GM12872 (cell line): ENCODE data around the gene CRYBB1.

ENCODE experiments used
- CTCF ChIP-seq: IDR thresholded peaks from 3 replicates; pipeline ENCODE4 v1.5.1; 2011; ENCODE audit warnings: low read depth, mild to moderate bottlenecking, low read length, moderate library complexity; ENCODE audit not compliant: insufficient read depth

Gene CRYBB1

GRCh38 chr22:26658671-26659478, 41.0 kb upstream of the CRYBB1 start:
- TF ChIP-seq CTCF: no peak

- TF ChIP-seq CTCF: no peak
These were observed 40.3 kb upstream of the CRYBB1 start for GRCh38 chr22:26658161-26658560.

- TF ChIP-seq CTCF: no peak
These were observed 39.3 kb upstream of the CRYBB1 start, which contains the start of gene MIAT for GRCh38 chr22:26656891-26657851. MIAT (plus strand) TSS chr22:26657588.

GRCh38 chr22:26651815-26652214, 34.0 kb upstream of the CRYBB1 start:
- no peak for TF ChIP-seq CTCF

GRCh38 chr22:26650722-26651421, 33.0 kb upstream of the CRYBB1 start:
- no peak for TF ChIP-seq CTCF

GRCh38 chr22:26648528-26649388, 30.9 kb upstream of the CRYBB1 start:
- no peak for TF ChIP-seq CTCF
